Germinal center (tissue), 1 donor: Measurements from ENCODE around the gene EXOC3.

ENCODE experiments used
- DNase-seq: peaks from one replicate; pipeline ENCODE4 v3.0.0; 2012; ENCODE audit warnings: mixed read lengths, low spot score

Gene EXOC3

GRCh38 chr5:426392-426976 lies 16.5 kb upstream of the EXOC3 start:
- DNase-seq: no peak

- no peak for DNase-seq
These were observed 15.4 kb upstream of the EXOC3 start for GRCh38 chr5:427415-428087.

- DNase-seq: no peak
These were observed 14.8 kb upstream of the EXOC3 start for GRCh38 chr5:428219-428618.

GRCh38 chr5:428754-429452 lies 14.1 kb upstream of the EXOC3 start:
- no peak for DNase-seq

DNA sequence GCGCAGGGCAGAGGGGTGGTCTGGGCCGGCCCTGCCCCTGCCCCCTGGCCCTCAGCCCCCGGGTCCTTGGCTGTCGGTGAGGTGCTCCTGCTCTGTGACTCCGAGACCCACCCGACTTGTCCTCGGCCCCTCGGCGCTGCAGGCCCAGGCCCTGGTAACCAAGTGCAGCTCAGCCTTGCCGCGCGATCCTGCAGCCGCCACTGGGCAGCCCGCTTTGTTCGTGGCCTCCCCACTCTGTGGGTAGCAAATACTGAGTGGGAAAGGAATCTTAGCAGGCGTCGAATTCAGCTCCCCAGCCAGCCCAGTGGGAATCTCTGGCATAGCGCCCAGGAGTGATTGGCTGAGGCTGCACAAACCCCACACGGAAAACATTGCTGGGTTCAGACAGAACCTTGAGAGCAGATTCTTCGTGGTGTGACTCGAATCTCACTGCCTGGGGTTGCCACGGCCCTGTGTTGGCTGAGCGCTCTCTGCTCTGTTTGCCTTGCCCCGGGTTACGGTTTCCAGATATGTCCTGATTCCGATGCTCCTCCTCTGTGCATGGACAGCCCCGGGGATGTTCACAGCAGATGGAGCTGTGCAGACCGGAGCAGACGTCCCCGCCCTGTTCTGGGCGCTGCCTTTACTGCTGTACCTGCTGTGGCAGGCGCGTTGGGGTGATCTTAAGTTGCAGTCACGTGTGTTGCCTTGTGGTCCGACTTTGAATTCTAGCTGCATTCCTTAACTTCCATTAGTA lies 13.4 kb upstream of the EXOC3 start:
- no peak for DNase-seq

DNA sequence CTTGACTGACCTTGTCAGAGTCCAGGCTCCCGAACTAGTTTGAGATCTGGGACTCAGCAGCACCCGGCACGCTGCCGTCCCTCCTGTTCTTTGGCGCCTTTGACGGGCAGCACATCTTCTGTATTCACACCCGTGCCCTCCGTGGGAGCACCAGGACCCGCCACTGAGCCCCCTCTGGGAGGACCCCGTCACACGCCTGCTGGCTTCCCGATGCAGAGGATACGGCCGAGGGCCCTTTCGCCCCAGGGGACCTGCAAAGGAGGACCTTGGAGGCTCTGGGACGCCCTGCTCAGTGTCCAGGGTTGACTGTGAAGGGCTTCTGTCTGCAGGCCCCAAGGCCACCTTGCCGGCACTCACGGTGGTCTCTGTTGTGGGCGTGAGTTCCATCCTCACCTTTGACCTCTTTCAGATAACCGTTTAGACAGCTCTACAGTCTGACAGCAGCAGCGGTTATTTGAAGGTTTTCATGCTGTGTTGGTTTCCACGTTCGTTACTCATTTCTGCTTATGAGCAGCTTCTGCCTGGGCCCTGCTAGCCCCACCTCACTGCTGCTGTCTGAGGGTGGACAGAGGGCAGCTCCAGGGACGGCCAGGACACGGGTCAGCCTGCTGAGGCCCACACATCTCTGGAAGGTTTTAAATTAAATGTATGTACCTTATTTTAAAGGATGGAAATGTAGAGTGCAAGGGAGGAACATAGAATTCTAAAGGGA lies 12.6 kb upstream of the EXOC3 start:
- DNase-seq: no peak

GRCh38 chr5:431001-431710 lies 11.8 kb upstream of the EXOC3 start:
- peak; percentile 66 for DNase-seq

GRCh38 chr5:431711-432050 lies 11.3 kb upstream of the EXOC3 start:
- no peak for DNase-seq

DNA sequence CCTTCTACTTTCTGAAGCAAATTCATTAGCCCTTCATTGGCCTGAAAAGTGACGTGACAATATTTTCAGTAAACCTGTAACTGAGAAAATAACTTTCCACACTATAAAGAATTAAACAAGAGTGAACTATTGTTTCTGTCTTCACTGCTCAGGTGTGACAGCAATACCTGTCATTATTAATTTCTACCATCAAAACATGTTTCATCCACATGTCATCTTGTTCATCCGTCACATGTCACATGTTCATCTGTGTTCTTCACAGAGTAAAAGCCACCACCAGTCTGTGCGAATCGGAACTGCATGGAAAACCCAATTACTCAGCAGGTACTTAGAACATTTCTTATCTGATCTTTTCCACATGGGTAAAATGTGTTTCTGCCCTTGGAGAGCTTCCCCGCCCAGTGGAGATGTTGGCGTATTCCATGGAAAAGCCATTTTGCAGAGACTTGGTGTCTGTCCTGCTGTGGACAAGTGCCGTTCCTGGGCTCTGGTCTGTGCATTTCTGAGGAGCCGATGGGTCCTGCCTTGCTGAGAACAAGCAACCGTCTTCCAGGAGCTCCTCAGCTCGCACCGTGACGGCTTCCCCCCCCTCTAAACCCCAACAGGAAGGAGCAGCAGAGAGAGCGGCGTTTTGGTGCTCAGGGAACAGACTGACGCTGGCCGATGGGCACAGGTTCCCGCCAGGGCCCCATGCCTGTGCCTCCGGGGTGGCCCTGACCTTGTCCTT lies 10.6 kb upstream of the EXOC3 start:
- DNase-seq: no peak

GRCh38 chr5:432928-433791 lies 9.8 kb upstream of the EXOC3 start:
- DNase-seq: no peak

- no peak for DNase-seq
These were observed 9.1 kb upstream of the EXOC3 start for GRCh38 chr5:433836-434235.

DNA sequence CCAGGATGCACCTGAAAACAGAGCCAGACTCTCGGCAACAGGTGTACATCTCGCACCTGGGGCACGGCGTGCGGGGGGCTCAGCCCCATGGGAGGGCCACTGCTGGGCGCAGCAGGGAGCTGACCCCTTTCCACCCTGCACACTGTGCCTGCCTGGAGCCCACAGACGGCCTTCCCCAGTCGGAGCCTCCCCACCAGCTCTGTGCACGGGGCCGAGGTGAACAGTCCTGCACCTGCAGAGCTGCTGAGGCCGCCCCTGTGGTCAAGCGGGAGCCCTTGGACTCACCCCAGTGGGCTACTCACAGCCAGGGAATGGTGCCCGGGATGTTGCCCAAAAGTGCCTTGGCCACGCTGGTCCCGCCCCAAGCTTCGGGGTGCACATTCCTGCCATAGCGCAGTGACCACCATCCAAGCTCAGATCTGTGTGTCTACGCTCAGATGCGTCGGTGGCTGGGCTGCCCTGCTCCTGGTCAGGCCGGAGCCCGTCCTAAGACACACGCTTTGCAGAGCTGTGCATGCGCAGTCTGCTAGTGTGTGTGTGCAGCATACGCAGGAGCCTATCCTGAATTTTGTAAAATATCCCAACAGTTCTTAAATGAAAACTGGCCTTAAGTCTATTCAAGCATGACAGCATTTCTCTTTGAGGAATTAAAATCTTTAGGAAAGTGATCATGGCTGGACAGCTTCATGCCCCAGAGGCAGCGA lies 8.4 kb upstream of the EXOC3 start:
- no peak for DNase-seq

DNA sequence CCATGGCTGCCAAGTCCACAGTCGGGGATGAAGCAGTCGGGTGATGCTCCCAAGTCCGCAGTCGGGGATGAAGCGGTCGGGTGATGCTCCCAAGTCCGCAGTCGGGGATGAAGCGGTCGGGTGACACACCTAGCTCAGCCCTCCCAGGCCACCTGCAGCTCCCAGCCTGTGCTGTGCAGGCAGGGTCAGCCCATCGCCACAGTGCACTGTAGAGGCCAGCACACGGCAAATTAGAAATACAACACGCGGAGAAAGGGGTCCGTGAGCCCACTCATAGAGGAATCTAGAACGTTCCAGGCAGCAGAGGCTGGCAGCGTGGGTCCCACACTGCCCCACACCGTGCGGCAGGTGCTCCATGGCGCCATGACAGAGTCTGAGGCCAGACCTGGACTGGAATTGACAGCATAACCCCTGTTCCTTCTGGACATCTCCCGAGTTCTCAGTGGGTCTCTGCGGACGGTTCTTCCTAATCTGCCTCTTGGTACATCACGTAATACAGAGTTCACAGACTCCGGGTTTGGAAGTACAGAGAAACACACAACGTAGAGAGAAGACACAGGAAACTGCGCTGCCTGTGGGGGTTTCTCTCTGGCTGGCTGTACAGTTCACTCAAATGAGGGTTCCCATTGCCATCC lies 7.7 kb upstream of the EXOC3 start:
- DNase-seq: no peak

DNA sequence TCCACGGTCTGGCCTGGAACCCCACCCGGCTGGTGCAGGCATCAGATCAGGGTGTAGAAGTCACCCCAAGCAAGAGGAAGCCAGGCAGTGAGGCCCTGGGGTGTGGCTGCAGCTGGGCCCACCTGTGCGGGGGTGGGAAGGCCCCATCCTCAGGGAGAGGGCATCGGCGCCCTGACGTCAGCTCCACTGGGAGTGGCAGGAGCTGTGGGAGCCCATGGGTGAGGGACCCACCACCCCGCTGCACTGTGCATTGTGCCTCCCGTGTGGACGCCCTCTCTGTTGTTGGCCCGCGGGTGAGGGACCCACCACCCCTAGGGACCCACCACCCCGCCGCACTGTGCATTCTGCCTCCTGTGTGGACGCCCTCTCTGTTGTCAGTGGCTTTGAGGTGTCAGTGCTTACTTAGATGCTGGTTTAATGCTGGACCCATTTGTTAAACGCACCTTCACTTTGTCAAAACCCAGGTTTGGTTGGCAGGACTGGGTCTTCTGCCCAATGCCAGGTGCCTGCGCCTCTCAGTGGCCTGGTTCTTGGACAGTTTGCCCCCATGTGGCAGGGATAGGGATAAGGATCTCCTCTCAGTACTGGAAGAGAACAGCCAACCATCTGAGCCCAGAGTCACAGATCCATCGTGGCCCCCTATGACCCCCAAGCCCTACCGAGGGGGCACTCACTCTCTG lies 6.9 kb upstream of the EXOC3 start:
- no peak for DNase-seq

DNA sequence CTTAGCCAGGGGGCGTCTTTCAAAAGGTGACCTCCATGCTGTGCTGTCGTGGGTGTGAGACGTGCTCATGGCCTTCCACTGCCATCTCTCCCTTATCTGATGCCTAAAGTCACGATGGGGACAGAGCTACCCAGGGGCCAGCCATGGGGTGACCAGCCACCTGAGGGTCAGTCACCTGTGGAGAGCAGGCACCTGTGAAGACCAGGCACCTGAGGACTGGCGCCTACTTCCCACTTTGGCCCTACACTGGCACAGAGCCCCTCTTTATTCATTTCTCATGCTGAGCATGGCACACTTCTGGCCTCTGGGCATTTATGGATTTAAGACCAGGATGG lies 6.4 kb upstream of the EXOC3 start:
- no peak for DNase-seq

GRCh38 chr5:437281-437771 lies 5.7 kb upstream of the EXOC3 start:
- no peak for DNase-seq

DNA sequence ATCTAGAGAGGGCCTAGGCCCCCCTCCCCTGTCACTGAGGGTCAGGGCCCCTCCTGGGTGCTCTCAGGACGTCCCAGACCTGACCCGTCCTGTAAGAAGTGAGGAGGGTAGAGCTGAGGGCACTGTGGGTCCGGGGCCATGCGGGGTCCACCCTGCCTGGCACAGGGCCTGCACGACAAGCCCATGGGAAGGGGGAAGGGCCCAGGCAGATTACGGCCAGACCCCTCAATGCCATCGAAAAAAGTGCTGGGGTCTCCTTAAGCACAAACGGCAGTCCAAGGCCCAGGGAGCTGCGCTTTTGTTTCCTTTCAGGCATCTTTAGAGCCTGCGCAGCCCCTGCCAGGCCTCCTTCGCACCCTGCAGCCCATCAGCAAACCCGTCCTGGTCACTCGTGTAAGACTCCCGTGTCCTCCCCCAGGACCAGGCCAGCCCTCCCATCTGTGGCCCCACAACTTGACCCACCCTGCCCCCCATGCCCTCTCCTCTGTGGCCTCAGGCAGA lies 4.4 kb upstream of the EXOC3 start:
- no peak for DNase-seq

GRCh38 chr5:439181-439580 lies 3.8 kb upstream of the EXOC3 start:
- no peak for DNase-seq
